SK-N-MC (cell line): ENCODE data around the gene CPEB1.

Experiments
- EZH2 ChIP-seq: fragments of 200-600 bp; sonication (generic); IDR thresholded peaks from one replicate; pipeline ENCODE4 v1.6.1; 2017; ENCODE audit warnings: antibody characterized with exemption
- FOXP2 ChIP-seq: optimal IDR thresholded peaks from 2 replicates; pipeline ENCODE3; 2011; ENCODE audit warnings: mild to moderate bottlenecking, moderate library complexity; ENCODE audit not compliant: insufficient read depth; ENCODE audit errors: extremely low read length, control extremely low read depth
- POLR2AphosphoS5 ChIP-seq: IDR thresholded peaks from 2 replicates; pipeline ENCODE4 v1.6.1; 2012; ENCODE audit warnings: mild to moderate bottlenecking, low read depth, low read length, borderline replicate concordance

DNA sequence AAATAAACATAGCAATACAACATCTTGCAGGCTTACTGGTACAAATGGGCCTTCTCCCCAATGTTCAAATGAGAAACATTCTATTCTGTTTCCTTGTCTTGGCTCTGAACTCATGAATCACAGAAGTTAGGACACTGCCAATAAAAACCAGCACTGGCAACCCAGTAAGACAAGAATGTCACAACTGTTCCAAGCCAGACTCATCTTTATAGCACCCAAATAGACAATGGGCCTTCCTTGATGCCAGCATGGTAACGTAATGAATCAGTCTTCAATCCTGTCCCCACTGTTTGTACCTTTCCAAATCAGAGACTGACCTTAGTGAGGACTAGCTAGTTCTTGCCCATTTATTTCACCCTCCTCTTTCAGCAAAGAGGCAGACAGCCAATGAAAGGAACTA, 92.8 kb downstream of the CPEB1 start:
- TF ChIP-seq FOXP2 (no peak), EZH2 (no peak), POLR2AphosphoS5 (no peak)
